ENCODE data around the gene IFI44.

IFI44 gene

GRCh38 chr1:78658901-78659300, 9.3 kb downstream of the IFI44 start:
- DNase-seq, result no peak

GRCh38 chr1:78663923-78664322, 14.3 kb downstream of the IFI44 start:
- no peak for DNase-seq

- DNase-seq, result no peak
These were observed 15.1 kb downstream of the IFI44 start for GRCh38 chr1:78664763-78665162.

GRCh38 chr1:78665809-78666208, 16.2 kb downstream of the IFI44 start:
- no peak for DNase-seq

- DNase-seq, result no peak
These were observed 18.3 kb downstream of the IFI44 start for GRCh38 chr1:78667939-78668338.

GRCh38 chr1:78668427-78668826, 18.8 kb downstream of the IFI44 start:
- DNase-seq, result no peak

GRCh38 chr1:78672428-78672827, 22.8 kb downstream of the IFI44 start:
- DNase-seq, result no peak

- DNase-seq, result no peak
These were observed 23.5 kb downstream of the IFI44 start for GRCh38 chr1:78673120-78673519.

GRCh38 chr1:78676347-78676982, 26.8 kb downstream of the IFI44 start:
- no peak for DNase-seq

GRCh38 chr1:78676993-78677392, 27.4 kb downstream of the IFI44 start:
- DNase-seq, result no peak

GRCh38 chr1:78677788-78678187, 28.2 kb downstream of the IFI44 start:
- DNase-seq, result no peak

GRCh38 chr1:78678324-78678723, 28.7 kb downstream of the IFI44 start:
- no peak for DNase-seq

GRCh38 chr1:78681265-78681664, 31.6 kb downstream of the IFI44 start:
- no peak for DNase-seq

- no peak for DNase-seq
These were observed 32.9 kb downstream of the IFI44 start for GRCh38 chr1:78682496-78682895.

- no peak for DNase-seq
These were observed 33.4 kb downstream of the IFI44 start for GRCh38 chr1:78683079-78683478.

GRCh38 chr1:78687315-78687714, 37.7 kb downstream of the IFI44 start:
- DNase-seq, result no peak

- DNase-seq, result no peak
These were observed 38.3 kb downstream of the IFI44 start for GRCh38 chr1:78687914-78688313.

GRCh38 chr1:78688697-78689096, 39.1 kb downstream of the IFI44 start:
- DNase-seq, result no peak

GRCh38 chr1:78690516-78690915, 40.9 kb downstream of the IFI44 start:
- no peak for DNase-seq

GRCh38 chr1:78691995-78692747, 42.5 kb downstream of the IFI44 start:
- no peak for DNase-seq

GRCh38 chr1:78699813-78700212, 50.2 kb downstream of the IFI44 start:
- no peak for DNase-seq

- no peak for DNase-seq
These were observed 52.8 kb downstream of the IFI44 start for GRCh38 chr1:78702426-78702825.

- no peak for DNase-seq
These were observed 54.2 kb downstream of the IFI44 start for GRCh38 chr1:78703806-78704205.

GRCh38 chr1:78712467-78713051, 62.9 kb downstream of the IFI44 start:
- DNase-seq, result no peak
